Fibroblast of skin of abdomen (primary cell): ENCODE measurements around the gene ERBB4.

Experiments used
- DNase-seq: peaks from one replicate; pipeline ENCODE4 v3.0.0-alpha.2; 2013

ERBB4 gene

DNA sequence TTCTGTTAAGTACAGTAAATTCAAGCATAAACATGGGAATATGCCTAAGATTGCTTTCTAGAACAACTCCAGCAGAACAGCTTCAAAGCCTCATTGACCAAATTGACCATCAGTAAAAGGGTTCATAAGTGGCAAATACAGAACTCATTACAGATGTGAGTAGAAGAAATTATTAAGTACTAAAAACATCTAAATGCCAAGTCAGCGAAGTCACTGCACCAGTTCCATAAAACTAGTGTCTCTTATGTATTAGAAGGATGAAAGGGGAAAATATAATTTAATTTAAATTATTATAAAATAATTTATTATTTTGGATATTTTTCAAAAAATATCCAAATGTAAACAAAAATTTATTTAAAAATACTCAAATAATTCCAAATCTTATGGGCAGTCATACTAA lies 553.2 kb downstream of the ERBB4 start:
- DNase-seq = no peak

DNA sequence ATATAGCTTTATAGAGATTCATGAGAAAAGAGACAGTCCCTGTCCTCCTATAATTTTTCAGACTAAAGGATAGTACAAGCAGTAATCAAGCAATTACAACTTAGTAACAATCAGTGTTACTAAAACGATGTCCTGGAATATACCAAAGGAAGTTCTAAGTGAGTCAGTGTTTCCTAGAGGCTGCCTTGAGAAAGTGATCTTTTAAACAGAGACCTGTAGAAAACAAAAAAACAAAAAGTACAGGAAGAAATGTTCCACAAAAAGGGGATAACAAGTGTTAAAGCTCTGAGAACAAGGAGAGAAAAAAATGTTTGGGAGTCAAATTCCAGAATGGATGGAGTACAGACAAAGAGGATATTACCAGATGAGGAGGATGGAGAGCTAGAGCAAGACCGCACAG lies 556.4 kb downstream of the ERBB4 start:
- DNase-seq = no peak

DNA sequence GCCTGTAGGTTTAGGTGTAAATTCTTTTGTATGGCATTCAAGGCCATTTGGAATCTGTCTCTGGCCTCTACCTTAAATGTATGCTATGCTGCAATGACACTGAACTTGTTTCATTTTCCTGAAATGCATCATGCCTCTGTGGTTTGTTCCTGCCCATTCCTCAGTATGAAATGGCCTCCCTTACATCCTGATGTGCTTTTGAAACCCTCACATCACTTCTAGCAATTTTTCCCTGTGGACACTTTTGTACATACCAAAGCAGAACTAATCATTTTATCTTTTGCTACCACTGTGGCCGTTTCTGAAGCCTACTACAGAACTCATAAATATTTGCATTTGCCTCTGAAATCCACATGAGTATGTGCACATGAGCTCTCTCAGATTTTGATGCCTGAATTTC lies 557.2 kb downstream of the ERBB4 start:
- DNase-seq = peak; percentile 0

DNA sequence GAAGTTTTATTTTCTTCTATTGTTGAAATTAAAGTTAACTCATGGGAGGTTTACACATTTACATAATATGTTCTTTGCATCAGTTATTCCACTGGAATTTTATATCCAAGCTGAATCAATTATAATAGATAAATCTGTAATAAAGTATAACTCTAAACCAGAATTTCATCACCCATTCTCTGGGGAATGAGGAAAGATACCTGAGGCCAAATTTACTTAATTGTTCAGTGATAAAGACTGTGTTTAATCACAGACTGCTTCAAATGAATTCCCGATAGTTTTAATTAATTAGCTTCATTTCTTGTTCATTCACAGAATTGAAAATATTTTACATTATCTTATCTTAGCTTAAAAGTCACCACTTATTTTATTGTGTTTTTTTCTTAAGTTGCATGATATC lies 562.5 kb downstream of the ERBB4 start:
- no peak for DNase-seq

DNA sequence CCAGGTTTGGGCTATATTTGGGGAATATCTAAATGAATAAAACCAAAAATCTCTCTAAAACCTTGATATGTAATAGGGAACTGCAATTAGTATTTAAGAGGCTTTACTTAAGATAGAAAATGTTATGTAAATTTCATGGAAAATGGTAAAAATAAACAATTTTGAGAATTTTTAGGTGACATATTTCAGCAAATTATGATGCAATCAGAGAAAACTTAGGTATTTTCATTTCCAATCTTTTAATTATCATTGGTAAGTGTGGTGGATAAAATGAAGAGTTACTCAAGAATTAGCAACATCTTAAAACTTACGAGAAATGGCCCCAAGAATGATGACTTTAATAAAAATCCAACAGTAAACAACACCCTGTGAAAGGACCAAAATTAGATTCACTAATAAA lies 571.4 kb downstream of the ERBB4 start:
- no peak for DNase-seq

DNA sequence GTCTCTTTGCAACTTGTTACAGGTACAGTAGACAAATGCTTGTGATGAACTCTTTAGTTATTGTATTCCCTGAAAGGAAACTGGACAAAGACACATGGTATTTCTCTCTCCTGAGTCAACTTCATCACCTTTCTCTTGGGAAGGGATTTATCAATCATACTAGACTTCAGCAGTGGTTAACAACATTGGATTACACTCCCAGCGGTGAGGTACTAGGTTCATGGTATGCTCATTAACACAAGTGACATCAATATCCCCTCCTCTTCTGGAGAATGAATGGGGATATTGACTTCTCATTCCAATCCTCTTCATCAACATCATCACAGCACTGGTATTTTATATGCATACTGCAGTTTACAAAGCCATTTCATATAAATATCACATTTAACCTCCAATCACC lies 574.6 kb downstream of the ERBB4 start:
- DNase-seq = no peak

DNA sequence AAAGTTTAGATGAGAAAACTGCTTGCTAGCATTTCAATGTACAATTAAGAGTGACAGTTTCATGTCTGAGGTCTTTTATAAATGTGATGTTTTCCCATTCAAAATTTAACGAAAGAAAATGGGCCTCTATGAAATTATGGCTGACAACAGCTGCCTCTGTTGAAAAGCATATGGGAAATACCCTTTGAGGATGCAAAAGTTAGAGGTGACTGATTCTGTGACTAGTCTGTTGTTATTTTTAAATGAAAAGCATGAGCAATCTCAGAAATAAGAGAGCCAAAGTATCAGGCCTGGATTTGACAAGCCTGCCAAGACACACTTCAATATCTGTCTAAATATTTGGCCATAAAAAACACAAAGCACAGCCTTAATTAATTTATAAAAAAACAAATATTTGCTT lies 580.8 kb downstream of the ERBB4 start:
- no peak for DNase-seq

DNA sequence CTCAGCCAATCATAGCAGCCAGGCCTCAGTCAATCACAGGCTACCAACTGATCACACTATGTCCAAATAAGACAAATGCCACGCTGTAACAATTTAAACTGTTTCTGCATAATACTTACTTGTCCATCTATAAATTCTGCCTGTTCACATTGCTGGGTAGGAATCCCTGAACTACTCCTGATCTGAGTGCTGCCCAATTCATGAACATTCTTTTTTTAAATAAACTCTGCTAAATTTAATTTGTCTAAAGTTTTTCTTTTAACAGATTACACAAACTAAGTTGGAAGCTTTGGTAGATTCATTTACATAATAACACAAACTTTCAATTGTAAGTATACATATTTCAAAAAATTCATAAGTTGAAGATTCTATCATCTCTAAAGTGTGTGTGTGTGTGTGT lies 583.0 kb downstream of the ERBB4 start:
- no peak for DNase-seq

DNA sequence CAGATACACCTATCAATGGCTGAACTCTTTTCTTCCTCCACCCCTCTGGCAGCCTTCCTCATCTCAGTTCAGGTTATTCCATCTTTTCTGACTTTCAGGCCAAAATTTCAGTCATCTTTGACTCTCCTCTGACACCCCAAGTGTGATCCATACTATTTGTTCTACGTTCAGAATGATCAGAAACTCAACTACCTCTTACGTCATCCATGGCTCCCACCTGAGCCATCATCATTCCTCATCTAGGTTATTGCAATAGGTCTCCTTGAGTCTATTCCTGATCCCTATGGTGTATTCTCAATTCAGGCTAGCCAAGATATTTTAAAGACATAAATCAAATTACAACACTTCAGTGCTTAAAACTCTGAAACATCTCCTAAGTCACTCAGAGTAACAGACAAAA lies 589.7 kb downstream of the ERBB4 start:
- DNase-seq = no peak

DNA sequence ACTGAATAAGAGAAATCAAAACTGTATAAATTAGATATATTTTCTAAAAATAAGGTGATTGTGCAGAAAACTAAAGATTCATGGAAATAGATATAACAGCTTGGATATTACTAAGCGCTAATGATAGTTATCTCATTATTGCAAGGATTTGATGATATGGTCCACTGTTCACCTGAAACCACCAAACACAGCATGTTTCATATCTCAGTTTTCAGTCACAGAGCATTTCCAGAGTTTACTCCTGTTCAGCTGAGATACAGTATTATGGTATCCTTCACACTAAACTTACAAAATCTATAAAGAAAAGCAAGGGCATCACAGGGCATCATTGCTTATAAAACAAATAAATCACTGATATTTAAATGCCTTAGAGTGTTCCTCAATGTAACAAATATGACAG lies 591.6 kb downstream of the ERBB4 start:
- no peak for DNase-seq

DNA sequence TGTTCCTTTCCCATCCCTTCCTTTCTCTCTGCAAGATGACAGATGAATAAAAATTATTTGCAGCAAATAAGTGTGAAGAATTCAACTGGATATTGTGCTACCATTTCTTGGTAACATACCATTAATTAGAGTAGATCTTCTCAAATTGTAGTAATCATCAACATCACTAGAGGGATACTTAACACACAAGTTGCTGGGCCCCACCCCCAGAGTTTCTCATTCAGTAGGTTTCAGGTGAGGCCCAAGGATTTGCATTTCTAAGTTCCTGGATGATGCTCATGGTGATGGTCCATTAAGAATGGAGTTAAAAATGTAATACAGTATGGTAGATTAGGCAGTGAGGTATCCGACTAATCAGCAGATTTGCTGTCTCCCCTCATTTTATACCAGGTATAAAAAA lies 594.0 kb downstream of the ERBB4 start:
- DNase-seq = no peak

DNA sequence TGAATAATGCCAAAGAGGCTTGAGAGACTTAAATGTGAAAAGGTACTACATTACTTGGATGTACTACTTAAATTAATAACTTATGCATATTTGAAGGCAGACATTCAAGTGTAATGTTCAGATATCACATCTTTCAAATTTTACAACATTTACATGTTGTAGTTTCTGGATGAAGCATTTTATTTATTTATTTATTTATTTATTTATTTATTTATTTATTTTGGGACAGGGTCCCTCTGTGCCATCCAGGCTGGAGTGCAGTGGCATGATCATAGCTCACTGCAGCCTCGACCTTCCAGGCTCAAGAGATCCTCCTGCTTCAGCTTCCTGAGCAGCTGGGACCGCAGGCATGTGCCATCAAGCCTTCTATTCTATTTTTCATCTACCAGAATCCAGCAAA lies 596.4 kb downstream of the ERBB4 start:
- no peak for DNase-seq

DNA sequence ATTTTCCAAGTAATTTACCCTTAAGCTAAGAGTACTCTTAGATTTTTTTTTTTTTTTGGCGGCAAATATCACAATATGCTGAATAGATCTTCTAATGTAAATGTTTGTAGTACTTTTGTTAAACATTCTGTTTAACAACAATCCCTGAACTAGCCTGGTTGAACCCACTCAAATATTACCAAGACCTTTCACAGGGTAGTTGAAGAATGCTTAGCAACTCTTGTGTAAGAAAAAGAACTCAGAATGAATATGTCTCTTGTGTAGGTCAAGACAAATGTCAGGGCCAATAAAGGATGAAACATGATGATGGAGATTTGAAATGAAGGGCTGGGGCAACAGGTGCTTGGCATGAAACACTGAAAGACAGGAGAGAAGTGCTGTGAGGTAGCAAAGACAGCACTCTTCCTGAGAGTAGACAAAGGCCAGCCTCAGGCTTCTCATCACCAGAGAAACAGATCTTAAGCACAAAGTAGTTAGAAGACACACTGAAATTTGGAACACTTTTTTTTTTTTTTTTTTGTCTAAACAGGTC lies 597.3 kb downstream of the ERBB4 start:
- no peak for DNase-seq

DNA sequence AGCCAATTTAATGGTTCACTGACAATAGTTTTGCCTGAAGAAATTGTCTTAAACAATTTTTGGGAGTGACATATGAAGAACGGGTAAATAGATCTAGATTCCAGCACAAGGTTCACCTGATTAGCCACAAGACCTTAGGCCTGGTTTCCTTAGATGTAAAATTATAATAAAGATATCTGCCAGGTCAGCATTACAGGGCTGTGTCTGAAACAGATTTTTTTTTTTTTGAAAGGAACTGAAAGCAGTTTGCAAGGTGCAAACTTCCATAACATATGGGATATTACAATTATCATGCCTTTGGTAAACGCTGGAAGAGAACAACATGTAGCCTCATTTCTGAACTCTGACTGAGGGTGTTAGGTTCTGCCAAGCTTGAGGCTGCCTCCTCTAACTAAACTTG lies 599.4 kb downstream of the ERBB4 start:
- no peak for DNase-seq

DNA sequence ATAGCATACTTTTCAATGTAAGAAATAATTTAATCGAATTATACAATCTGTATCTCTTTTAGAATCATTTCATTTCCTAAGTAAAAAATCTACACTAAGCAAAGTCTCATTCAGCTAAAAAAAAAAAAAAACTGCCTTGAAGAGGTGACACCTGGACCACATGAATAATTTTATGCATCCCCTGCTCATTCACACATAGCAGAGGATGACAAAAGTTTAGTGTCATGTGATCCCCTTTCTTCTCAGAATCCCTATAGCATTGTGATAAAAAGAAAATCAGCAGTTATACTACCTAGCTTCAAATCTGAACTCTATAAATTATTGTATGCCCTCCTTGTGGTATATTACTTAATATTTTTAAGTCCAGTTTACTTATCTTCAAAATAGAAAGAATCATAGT lies 603.8 kb downstream of the ERBB4 start:
- no peak for DNase-seq

DNA sequence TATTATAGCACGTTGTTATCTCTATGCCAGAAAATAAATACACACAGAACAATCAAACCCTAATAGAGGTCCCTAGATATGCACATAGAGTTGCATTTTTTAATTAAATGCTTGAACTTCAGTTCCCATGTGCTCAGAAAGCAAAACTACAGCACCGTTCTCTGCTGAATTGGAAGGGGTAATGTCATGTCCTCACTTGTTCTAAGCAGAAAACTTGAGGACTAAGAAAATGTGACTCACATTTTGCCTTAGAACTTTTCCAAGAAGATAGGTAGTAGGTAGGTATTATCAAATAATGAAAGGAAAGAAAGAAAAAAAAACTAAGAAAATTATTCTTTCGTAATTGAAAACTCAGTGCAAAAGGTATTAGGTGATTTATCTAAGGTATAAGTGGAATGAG lies 607.3 kb downstream of the ERBB4 start:
- DNase-seq = no peak

DNA sequence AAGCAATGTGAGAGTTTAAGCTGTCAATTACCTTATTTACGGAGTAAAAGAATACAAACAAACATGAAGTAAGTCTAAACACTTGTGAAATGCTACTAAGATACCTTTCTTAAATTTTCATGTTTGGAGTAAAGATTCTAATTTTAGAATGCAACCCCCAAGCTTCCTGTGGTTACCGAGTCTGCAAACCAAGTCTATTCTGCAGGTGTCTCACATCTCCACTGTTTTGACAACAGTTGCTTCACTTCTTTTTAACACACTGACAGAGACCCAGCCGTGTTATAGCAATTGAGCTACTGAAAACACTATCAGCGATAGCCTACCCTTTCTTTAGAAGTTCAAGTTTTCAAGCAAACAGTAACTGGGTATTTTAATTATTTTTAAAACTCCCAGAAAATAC lies 608.3 kb downstream of the ERBB4 start:
- no peak for DNase-seq

DNA sequence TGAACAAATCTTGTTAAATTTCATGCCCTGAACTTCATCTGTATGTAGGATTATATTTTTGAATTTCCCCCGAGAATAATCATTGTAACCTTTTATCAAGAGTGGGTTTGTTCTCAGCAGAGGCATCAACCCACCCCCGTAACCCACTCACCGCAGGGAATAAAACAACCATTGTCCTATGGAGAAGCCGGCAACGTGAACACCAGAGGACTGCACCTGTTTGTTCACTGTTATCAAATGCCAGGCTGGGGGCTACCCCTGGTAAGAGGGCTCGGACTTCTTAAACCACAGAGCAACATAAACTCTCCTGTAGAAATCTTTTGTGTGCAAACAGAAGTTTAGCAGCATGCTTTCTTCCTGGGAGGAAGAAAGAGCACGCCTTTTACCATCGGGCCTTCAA lies 610.4 kb downstream of the ERBB4 start:
- no peak for DNase-seq

DNA sequence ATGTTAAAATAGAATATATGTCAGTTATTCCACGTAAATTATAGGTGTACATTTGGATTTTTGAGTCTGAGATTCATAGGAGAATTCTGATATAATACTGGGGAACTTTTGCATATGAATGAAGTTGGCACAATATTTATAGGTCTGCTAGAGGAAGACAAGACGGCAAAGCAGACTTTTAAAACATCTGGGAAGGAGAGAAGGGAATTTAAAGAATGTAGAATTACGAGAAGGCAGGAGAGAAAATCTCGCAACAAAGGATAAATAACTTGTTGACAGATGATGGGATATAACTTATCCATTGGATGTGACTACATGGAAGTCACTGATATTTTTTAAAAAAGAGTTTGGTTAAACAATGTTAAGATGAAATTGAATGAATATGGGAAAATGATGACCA lies 615.6 kb downstream of the ERBB4 start:
- no peak for DNase-seq

DNA sequence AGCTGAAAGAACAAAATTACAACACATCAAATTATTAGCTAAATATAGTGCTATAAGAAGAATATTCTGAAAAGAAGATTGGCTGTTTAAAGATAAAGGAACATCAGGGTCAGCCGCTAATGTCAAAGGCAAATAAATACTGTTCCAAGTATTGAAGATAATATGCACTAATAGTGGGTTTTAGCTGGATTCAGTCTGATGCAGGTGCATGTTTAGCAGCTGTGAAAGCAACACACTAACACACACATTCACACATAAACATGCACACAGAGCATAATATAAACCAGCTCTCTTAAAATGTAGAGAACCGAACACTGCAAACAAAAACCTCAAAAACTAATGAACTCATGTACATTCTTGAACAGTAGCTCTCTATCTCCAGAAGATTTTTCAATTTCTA lies 634.6 kb downstream of the ERBB4 start:
- DNase-seq = no peak

DNA sequence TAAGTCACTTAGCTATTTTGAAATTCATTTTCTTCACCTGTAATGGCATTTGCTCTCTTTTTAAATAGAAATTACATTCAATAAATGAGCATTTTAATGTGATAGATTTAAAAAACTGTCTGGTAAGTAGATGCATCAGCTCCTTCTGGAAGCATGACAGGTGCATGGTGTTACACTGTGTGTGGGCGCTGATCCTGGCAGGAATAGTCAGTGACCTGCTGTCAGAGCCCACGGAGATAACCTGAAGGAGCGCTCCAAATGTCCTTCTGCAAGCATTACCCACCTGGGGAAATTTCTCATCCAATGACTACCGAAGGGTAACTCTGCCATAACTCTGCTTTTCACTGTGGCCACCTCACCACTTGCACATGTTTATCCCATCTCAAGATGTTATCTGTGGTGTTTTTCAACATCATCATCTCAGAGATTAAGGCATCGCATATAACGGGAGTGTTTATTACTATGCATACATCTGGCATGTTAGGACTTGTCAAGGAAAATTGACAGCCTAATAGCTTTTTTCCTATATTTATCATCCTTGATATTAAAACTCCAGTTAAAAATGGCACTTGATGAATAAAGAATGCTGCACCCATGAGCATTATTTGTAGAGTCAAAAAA lies 637.3 kb downstream of the ERBB4 start:
- no peak for DNase-seq

DNA sequence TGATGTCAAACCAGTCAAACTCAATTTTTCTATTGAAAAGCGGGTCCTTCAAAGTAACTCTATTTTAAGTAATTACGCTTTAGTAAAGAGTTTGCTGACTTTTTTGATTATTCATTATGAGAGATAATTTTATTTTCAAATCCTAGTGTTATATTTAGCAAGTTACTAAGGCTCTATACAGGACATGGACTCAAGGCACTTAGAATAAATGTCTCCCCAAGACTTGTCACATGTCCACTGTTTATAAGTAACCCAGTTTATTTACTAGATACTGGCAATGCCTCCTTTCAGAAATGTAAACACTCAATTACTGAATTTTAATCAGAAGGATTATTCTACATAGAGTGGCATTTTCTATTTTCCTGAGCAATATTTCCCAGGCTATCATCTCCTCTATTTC lies 638.1 kb downstream of the ERBB4 start:
- DNase-seq = no peak

DNA sequence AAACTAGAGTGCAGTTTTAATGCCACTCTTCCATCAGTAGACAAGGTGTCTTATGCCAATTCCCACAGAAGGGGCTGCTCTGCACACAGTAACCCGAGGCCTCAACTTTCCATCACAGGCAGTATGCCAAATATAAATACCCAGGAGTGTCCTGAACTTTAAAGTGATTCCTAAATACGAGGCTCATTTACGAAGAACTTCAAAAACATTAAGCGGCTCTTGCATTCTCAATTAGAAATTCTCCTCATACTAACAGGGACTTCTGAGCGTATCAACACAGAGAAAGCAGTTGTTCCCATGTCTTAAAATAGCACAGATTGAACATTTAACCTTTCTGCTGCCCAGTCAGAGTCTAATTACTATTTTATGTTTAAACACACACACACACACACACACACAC lies 638.6 kb downstream of the ERBB4 start:
- DNase-seq = no peak

DNA sequence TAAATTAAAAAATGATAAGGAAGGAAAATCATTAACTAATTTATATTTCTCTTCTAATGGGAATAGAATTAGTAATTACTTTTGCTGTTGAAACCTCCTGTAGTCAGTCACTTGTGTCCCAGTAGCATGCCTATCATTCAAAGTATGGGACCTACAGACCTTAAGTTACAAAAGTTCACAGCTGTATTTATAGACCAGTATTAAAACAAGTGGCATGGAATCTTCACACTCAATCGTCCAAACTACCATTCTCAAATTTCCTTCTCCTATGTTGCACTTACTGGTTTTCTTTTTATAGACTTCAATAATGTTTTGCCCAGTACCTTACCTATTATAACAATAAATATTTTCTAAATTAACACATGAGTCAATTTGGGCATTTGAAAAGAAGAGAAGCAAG lies 639.9 kb downstream of the ERBB4 start:
- DNase-seq = no peak

DNA sequence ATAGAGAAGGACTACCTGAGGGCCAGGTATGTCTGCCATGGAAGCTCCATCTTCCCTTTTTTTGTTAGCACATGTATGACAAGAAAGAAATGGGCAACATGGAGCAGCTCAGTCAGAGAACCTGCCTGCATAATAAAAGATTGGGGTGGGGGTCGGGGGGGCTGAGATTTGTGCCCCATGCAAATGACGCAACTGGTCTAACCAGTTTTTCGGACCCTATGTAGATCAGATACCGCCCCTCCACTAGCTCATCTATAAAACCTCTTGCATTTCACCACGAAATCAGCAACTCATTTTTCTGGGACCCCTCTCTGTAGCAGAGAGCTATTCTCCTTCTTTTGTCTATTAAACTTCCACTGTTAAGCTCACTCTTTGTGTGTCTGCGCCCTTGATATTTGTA lies 657.2 kb downstream of the ERBB4 start:
- no peak for DNase-seq
